ENCODE results near the gene C1GALT1.
"Not testable (repeated sequence)": the region's sequence is repeated elsewhere in the genome, so short reads cannot be mapped to it uniquely, and the experiment has no call there.

Gene C1GALT1

DNA sequence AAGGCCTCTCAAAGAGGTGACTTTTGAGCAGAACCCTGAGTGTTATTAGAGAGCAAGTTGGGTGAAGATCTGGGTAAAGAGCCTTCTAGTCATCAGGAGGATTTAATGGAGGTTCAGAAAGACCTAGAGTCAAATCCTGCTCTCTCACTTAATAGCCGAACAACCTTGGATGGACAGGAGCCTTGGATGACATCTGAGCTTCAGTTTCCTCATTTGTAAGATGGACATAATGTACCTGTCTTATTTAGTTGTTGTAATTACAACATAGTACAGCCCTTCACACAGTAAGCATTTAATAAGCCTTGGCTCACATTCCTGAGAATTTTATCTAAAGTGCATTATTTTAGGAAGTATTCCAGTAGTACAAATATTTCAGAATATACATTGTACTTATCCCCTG lies 57.0 kb downstream of the C1GALT1 start:
- DNase-seq = no peak

DNA sequence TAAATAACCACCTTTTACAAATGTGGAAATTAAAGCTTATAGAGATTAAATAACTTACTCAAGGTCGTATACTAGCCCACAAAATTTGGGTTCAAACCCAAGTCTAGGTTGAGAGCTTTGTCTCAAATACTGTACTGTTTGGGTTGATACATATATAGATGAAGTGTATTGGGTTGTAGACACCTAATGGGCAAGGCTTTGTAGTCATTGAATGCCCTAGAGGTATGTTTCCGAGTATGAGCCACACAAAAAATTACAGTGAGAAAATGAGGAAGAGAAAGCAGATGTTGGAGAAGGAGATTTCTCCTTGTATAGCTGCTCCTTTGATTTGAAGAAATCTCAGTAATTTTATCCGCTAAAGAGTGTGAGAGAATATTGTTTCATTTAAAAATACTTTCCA lies 60.6 kb downstream of the C1GALT1 start:
- no peak for DNase-seq

DNA sequence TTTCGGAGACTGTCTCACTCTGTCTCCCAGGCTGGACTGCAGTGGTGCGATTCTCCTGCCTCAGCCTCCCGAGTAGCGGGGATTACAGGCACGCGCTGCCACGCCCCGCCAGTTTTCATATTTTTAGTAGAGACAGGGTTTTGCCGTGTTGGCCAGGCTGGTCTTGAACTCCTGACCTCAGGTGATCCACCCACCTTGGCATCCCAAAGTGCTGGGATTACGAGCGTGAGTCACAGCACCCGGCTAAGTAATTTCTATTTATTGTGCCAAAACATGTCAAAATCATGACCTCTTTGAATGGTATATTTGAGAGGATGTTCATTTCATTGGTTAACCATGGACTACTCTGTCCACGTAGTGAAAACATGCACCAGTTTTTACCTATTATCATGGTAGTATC lies 62.9 kb downstream of the C1GALT1 start:
- not testable (repeated sequence) for DNase-seq

DNA sequence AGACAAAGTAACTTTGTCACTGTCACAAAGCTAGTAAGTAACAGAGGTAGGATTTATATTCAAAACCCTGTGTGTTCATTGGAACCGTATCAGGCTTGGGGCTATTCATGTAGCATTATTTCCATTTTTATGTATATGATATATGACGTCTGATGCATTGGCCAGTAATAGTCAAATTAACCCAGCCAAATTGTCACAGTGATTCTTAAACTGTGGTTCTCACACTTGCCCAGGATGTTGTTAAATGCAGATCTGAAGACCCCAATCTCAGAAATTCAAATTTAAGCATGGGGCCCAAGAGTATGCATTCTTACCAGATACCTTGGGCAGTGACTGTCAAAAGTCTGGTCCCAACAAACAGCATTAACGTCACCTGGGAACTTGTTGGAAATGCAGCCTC lies 63.9 kb downstream of the C1GALT1 start:
- DNase-seq = no peak

DNA sequence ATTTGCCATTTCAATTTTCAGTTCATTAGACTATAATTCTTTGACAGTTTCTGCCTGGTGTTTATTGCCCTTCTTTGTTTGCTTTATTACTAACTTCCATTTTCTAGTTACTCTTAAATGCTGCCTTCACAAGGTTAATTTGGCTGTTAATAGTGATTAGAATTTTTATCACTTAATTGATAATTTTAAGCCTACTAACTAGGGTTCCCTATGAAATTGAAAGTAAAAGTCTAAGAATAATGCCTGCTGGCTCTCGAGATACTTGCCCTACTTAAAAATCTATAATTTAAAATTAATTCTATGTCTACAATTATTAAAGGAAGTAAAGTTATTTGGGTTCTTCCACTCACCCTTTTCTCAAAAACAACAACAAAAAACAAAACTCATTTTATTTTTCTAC lies 65.3 kb downstream of the C1GALT1 start:
- no peak for DNase-seq

DNA sequence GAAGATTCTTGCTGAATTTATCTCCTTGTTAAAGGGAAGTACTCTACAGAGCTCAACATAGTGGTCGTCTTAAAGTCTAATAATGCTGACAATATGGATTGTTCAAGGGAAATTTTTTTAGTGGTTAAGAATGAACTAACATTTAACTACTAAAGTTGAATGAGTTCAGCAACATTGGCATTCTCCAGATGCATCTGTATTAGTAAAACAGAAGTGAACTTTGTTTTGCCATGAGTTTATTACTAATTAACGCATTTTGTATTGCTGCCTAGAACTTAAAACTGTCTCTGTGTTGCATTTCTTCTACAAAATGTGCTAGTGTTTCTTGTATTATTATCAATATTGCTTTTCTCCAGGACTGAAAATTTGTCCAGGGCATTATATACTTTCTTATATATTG lies 67.5 kb downstream of the C1GALT1 start:
- no peak for DNase-seq

DNA sequence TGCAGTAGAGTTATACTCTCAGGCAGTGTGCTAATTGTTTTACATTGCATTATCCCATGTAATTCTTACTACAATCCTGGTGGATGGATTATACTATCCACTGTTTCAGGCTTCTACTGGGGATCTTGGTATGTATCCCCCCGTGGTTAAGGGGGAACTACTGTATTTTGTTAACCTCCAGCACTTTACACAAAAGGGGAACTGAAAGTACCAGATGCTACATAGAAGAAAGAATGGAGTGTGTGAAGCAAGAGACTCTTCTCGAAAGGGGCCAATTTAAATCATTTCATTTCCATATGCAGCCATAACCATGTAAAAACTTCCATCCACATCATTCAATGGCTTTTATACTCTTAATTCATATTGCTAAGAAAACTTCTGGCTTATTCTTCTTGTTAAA lies 69.4 kb downstream of the C1GALT1 start:
- no peak for DNase-seq

DNA sequence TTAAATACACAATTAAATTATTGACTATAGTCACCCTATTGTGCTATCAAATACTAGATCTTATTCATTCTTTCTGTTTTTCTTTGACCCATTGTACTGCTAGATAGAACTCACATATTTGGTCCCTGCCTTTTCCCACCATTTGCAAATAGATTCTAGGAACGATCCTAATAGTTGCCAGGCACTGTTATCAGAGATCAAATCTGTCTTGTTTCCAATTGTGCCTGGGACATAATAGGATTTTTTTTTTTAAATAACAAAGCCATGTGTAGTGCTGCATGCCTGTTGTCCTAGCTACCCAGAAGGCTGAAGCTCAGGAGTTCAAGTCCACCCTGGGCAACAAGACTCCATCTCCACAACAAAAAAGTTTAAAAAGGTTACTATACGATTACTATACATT lies 72.0 kb downstream of the C1GALT1 start:
- no peak for DNase-seq

DNA sequence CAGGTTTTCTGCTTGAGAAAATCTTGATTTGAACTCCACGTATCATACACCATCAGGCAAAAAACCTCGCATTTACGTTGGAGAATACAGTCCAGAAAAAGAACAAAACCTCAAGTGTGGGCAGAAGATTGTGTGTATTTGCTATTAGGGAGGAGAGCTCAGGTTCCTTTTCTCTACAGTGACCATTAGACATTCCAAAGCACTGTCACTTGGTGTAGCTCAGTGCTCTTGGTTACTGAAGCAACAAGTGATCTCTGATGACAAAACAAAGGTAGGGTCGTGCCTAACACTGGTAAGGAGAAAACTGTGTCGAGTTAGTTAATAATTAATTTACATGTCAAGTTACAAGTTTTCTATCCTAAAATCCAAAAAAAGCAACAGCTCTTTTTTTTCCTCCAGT lies 72.6 kb downstream of the C1GALT1 start:
- DNase-seq = no peak

DNA sequence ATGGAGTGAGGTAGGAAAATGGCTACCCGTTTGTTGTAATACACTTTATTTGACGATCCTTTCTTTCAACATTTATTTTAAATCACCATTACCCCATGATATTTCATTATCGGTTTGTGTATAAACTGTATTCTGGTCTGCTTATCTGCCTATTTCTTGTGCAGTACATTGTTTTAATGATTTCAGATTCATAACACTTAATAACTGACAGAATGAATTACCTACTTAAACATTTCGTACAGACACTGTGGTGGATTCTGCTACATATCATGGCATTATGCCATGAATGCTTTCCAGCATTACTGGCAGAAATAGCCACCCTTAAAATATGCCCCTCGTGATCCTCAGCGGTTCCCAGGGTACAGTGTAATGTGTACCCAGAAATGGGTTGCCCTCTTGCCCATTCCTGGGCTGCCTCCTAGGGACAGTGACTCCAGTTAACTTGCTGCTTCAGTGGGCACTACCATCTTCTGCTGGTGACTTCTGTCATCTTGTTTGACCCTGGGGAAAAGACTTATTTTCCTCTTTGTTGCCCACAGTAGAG lies 74.5 kb downstream of the C1GALT1 start:
- no peak for DNase-seq

DNA sequence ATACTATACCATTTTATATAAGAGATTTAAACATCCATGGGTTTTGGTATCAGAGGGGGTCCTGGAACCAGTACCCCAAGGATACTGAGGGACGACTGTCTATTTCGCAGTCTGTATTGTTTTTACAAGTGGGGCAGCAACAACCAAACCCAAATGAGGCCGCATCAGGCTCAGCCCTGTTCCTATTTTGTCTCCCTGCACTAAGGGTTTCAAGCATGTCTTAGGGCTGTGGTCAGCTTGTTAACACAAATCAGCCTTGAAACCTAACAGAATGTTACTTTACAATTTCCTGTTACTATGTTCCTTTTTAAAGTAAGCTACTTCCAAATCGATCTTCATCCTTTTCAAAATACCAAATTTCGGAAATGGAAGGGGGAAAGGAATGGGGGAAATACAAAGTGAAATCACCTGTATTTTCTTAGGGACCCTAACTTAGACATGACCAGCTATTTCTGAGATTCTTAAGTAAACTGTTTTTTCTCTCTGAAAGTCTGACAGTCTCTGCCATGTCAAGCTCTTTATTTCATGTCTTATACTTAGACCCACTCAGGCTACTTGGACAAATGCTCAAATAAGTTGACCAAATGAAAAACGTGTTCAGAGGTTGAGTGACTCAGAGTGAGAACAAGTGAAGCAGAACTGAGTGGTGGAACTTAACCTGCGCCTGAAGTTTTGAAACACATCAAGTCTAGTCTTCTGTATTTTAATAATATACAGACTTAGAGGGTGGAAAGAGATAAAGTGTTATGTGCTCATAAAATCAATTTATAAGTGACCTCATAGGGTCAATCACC lies 75.8 kb downstream of the C1GALT1 start:
- no peak for DNase-seq

DNA sequence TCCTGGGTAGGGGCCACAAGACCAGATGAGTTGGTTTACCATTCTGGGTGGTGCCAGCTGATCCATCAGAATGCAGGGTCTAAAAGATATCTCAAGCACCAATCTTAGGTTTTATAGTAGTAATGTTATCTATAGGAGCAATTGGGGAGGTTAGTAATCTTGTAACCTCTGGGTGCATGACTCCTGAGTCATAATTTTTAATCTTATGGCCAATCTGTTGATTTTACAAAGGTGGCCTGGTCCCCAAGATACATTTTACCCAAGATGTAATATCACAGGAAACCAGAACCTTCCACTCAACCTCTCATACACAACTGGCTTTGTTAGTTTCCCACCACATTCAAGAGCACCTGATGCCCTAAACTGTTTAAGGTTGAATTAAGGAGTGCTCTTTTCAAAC lies 79.5 kb downstream of the C1GALT1 start:
- no peak for DNase-seq

DNA sequence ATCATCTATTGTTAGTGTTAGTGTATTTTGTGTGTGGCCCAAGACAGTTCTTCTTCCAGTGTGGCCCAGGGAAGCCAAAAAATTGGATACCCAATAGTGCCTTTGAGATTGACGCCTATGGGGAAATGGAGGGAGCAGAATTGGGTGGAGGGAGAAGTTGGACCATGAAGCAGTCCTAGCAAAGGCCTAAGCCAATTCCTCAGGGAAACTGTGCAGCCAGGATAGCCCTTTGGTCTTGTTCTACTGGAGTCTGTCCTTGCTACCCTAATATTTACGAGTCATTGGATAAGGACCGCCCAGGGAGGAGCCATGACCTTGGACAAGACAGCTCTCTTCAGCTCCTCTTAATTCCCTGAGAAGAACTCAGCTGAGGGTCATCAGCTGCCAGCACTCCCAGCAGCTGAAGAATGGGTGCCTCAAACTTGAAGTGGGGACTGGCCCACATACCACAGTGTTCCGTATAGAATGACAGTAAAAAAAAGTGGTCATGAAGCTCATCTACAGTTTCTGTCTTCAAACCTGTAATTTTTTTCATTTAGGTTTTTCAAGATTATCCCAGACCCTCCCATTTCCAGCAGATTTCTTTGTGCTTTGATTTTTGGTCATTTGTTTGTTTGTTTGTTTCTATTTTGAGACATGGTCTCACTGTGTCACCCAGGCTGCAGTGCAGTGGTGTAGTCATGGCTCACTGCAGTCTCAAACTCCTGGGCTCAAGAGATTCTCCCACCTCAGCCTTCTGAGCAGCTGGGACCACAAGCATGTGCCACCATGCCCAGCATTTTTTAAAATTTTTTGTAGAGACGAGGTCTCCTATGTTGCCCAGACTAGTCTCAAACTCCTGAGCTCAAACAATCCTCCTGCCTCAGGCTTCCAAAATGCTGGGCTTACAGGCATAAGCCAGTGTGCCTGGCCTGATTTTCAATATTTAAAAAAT lies 81.2 kb downstream of the C1GALT1 start:
- DNase-seq = no peak

DNA sequence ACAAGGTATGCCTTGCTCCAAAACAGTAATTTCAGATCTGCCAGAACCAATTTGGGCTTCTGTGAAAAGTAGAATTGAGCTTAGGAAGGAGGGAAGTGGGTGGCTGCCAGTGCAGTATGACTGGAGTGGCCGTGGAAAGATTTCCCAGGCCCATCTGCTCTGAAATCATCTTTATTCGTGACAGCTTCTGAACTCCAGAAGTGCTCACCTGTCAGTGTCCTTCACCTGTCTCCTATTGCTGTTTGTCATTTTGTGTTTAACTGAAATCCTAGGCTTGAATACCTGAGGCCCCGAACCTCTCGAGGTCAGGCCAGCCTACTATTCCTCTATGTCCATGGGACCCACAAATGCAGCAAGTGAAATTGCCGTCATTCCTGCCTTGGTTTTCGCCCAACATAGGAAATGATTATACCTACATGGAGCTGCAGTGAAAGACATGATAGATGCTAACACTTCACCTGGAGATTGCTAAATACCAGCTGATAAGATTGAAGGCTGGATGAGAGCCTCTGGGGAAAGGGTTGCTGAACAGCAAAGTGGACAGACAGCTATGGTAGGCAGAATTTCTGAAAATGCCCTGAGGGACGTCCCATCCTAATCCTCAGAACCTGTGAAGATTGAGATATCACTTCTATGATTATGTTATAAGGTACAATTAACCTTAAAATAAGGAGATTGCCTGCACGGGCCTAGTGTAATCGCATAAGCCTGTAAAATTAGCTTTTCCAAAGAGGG lies 82.1 kb downstream of the C1GALT1 start:
- no peak for DNase-seq

DNA sequence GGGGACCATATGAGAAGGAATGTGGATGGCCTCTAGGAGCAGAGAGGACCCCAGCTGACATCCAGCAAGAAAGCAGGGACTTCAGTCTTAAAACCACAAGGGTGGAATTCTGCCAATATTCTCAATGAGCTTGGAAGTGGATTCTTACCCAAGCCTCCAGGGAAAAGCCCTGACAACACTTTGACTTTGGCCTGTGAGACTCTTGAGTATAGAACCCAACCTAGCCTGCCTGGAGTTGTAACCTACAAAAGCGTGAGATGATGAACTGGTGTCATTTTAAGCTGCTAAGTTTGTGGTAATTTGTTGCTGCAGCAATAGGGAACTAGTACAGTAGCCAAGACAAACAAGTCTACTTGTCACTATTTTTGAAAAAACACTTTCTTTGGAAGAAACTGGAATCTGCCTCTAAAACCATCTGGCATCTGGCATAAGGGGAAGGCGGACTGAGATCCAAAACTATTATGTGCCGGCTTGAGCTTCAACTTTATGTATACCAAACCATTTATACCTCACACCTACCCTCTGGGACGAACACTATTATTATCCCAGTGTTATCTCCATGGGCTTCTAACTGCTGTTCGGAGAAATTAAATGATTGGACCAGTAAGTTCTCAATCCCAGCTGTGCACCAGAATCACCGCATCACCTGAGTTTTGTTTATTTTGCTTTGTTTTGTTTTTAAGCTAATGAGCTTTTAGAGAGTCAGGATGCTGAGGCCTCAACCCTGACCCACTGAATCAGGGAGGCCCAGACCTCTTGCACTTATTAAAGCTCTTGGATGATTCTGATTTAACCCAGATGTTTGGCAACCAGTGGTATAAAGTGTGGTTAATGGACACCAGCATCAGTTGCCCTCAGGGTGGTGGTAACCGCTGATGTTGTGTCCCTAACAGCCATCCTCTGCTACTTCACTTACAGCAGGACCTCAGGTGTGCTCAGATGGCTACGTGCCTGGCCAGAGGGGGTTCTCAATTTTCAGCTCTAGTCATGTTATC lies 83.0 kb downstream of the C1GALT1 start:
- no peak for DNase-seq

DNA sequence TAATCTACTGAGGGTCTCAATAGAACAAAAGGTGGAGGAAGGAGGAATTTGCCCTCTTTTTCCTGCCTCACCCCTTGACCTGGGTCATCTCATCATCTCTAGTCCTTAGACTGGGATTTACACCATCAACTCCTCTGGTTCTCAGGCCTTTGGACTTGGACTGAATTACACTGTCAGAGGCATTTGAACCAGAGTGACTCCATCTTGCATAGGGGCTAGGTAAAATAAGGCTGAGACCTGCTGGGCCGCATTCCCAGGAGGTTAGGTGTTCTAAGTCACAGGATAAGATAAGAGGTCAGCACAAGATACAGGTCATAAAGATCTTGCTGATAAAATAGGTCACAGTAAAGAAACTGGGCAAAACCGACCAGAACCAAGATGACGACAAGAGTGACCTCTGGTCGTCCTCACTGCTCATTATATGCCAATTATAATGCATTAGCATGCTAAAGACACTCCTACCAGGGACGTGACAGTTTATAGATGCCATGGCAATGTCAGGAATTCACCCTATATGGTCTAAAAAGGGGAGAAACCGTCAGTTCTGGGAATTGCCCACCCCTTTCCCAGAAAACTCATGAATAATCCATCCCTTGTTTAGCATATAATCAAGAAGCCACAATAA lies 84.0 kb downstream of the C1GALT1 start:
- DNase-seq = no peak

DNA sequence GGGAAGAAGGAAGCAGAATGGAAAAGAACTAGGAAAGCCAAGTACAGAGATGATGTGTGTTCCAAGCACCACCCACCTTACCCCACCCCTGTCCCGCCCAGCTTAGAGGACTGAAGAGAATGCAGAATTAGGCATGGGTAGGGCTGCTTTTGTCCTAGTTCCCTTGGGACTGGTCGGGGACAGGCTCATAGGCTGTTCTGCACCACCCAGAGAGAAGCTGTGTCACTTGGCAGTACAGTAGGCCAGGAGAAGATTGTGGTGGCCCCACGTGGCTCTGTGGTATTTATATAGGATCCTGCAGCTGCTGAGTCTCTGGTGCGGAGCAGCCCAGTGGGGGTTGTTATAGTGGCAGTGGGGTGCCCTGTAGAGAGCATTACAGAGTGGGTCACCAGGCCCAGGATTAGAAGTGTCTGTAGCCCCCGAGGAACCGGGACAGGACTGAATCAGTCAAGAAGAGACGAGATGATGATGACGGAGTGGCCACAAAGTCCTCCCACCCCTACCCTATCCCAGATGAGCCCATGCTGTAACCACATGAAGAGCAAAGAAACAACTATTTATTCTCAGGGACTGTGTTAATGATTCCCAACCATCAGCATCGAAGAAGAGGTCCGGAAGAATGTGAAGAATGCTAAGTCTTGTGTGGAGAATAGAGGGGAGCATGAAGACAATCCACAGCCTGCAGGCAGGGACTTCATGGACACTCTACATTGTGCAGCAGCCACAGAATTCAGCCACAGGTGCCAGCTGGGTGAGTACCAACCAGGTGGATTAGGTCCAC lies 88.9 kb downstream of the C1GALT1 start:
- DNase-seq = no peak

DNA sequence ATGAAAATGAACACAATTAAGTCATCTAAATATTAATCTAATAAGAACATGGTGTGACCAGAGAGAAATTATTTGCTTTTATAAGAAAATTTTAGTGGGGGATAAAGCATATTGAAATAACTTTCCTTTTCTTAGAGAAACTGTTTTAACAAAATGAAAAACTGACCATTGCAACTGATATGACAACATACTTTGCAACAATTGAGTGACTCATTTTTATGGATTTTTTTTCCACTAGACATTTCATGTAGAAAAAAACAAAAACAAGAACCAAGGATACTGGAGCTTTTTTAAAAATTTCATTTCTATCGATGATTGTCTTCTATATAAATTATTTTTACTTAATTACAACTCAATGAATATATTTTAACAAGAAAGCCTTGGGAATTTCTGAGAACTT lies 90.0 kb downstream of the C1GALT1 start:
- DNase-seq = no peak

DNA sequence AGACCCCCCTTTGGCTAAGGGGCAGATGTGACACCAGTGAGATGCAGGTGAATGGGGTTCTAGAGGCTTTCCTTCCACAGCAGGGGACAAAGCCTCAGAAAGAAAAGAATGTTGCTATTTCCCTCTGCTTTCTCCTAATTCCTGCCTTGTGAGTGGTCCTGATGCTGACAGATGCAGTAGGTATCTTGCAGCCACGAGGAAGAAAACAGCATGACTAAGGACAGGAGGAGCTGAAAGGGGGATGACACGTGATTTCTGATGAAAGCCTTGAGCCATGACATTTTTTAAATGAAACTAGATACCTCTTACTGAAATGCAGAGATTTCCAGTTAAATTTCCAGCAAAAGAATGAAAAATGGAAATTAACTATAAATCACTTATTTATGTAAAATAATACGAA lies 92.4 kb downstream of the C1GALT1 start:
- DNase-seq = no peak

DNA sequence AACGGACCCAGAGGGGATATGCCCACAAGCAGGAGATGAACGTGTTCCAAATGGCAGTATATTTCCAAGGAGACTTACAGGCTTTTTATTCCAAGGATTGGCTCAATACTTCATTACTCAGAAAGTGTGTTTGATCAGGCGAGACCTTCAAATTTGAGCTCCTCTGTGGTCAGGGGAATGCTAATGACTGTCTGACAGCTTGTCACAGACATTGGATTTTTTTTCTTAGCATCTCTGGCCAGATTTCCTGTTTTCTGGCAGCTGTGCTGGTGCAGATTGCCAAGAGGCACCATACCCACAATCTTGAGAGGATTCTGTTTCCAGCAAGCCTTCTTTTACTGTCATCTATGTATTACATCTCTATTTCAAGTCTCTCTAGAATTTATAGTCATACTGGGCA lies 93.8 kb downstream of the C1GALT1 start:
- DNase-seq = no peak

All from activated T-cell treated with anti-CD3 and anti-CD28 coated beads, Interleukin-2, amount 50 U/mL, for 1 hour (primary cell).